Spleen (tissue), 7 donors: ENCODE data around the gene RNF215.

Experiments used
- POLR2A ChIP-seq, 3 donors: fragments of 450-650 bp; IDR thresholded peaks; one replicate each; pipeline ENCODE4 v1.5.1; 2017; ENCODE audit warnings: antibody characterized with exemption in 3 of 3, mild to moderate bottlenecking in 1 of 3
- TF ChIP-seq, protein P1 (sequence below), 11 experiments: fragments of 200-600 bp in 7 of 11; fragments of 450-650 bp in 4 of 11; sonication (generic) in 4 of 11; IDR thresholded peaks in 8 of 11; conservative IDR thresholded peaks in 3 of 11; 1 replicate in 7 of 11; 2 replicates in 4 of 11; pipeline versions ENCODE4 v1.4.0 to v1.8.0; 2016 to 2021; ENCODE audit warnings: antibody characterized with exemption in 11 of 11, inconsistent platforms in 4 of 11, mild to moderate bottlenecking in 1 of 11
- donor health status: DM: no; HTN: no; CAD: no; lungs with moderate emphysema.
- donor health status: DM: no; HTN: no; CAD: no.
- donor health status: DM: no; HTN: no; CAD: no.

DNA sequence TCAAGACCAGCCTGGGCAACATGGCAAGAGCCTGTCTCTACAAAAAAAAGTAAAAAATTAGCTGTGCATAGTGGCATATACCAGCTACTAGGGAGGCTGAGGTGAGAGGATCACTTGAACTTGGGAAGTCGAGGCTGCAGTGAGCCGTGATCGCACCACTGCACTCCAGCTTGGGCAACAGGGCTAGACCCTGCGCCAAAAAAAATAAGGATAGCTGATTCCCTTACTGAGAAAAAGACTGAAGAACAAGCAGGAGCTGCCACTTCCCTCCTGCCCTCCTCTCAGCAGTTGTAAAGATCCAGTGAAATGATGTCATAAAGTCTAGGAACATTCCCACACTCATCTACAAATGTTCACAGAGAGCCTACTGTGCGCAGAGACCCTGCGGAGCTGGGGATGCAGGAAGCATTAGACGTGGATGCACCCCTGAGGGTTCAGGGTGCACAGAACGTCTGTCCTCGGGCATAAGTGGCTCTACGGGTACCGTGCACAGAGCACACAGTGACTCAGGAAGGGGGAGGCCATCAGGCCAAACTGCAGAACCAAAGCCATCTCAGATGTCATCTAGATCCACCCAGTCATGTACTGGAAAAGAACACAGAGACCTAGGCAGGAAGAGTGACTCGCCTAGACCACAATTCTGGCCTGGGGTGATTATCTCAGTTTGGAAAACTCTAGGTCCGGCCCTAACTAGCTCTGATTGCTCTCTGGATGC is 21.3 kb upstream of the RNF215 start:
- TF ChIP-seq, protein P1, sequence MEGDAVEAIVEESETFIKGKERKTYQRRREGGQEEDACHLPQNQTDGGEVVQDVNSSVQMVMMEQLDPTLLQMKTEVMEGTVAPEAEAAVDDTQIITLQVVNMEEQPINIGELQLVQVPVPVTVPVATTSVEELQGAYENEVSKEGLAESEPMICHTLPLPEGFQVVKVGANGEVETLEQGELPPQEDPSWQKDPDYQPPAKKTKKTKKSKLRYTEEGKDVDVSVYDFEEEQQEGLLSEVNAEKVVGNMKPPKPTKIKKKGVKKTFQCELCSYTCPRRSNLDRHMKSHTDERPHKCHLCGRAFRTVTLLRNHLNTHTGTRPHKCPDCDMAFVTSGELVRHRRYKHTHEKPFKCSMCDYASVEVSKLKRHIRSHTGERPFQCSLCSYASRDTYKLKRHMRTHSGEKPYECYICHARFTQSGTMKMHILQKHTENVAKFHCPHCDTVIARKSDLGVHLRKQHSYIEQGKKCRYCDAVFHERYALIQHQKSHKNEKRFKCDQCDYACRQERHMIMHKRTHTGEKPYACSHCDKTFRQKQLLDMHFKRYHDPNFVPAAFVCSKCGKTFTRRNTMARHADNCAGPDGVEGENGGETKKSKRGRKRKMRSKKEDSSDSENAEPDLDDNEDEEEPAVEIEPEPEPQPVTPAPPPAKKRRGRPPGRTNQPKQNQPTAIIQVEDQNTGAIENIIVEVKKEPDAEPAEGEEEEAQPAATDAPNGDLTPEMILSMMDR (IDR thresholded peaks at IDR 0.05 in 8 of 11, conservative IDR thresholded peaks at IDR 0.05 in 3 of 11), result no peak
- TF ChIP-seq POLR2A (IDR thresholded peaks at IDR 0.05), result no peak
